Endothelial cell of umbilical vein (primary cell): ENCODE results near the gene SAC3D1.

Experiments used
- POLR2AphosphoS5 ChIP-seq: IDR thresholded peaks from 2 replicates; pipeline ENCODE4 v1.6.1; 2012; ENCODE audit warnings: low read depth, mild to moderate bottlenecking, control low read depth, low read length, moderate library complexity; ENCODE audit not compliant: insufficient read depth
- TF ChIP-seq, protein P1 (sequence below), 2 donors: IDR thresholded peaks; 1 replicate in 1 of 2; 2 replicates in 1 of 2; pipeline ENCODE4 v1.5.1; 2011; ENCODE audit warnings: low read length in 2 of 2, mild to moderate bottlenecking in 2 of 2, moderate library complexity in 2 of 2, control low read depth in 1 of 2, inconsistent platforms in 1 of 2, low read depth in 1 of 2; ENCODE audit not compliant: insufficient read depth in 1 of 2; ENCODE audit errors: extremely low read depth in 1 of 2
- TF ChIP-seq, protein P2 (sequence below): IDR thresholded peaks from 2 replicates; pipeline ENCODE4 v1.6.1; 2011; ENCODE audit not compliant: insufficient read depth, insufficient read length

DNA sequence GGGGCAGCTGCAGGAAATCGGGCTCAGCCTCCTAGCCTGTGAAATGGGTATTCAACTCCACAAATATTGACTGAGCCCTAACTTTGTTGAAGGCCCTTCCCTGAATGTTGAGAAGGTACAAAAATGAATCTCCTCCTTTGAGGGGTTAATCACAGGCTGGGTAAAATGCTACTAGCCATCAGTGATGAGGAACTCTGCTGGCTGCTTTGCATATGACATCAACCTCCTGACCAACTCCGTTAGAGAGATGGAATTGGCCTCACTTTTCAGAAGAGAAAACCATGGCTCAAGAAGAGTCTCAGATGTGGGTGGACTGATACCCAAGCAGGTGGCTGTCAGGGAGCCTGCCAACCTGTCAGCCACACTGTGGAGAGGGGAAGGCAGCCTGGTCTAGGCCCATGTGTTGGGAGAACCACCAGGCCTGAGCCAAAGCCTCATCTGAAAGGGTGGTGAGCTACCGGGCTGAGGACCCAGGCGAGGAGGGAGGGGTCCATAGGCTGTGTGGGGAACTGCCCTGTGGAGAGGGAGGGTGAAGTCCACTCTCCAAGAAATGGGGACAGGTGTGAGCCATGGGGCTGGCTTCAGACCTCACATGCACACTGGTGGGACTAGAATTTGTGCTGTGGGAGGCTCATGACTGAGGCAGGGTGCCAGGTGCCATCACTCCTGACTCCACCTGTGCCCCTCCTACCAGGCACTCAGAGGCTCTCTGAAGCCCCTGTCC, 31.1 kb downstream of the SAC3D1 start:
- TF ChIP-seq, protein P1, sequence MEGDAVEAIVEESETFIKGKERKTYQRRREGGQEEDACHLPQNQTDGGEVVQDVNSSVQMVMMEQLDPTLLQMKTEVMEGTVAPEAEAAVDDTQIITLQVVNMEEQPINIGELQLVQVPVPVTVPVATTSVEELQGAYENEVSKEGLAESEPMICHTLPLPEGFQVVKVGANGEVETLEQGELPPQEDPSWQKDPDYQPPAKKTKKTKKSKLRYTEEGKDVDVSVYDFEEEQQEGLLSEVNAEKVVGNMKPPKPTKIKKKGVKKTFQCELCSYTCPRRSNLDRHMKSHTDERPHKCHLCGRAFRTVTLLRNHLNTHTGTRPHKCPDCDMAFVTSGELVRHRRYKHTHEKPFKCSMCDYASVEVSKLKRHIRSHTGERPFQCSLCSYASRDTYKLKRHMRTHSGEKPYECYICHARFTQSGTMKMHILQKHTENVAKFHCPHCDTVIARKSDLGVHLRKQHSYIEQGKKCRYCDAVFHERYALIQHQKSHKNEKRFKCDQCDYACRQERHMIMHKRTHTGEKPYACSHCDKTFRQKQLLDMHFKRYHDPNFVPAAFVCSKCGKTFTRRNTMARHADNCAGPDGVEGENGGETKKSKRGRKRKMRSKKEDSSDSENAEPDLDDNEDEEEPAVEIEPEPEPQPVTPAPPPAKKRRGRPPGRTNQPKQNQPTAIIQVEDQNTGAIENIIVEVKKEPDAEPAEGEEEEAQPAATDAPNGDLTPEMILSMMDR (IDR thresholded peaks at IDR 0.05; ENCODE audit: extremely low read depth in 1 of 2, insufficient read depth in 1 of 2, low read depth in 1 of 2, low read length in 2 of 2): no peak
- TF ChIP-seq, protein P2, sequence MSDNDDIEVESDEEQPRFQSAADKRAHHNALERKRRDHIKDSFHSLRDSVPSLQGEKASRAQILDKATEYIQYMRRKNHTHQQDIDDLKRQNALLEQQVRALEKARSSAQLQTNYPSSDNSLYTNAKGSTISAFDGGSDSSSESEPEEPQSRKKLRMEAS: no peak
- no peak for TF ChIP-seq POLR2AphosphoS5
